ENCODE measurements around the gene PSEN1. TPM values are rescaled to one million over a fixed set of nuclear protein-coding genes. Genes with fewer than 3 reads are reported as not detected.

PSEN1 gene
- total RNA-seq, 1 experiment from 2014 or later, result 49.9 TPM

DNA sequence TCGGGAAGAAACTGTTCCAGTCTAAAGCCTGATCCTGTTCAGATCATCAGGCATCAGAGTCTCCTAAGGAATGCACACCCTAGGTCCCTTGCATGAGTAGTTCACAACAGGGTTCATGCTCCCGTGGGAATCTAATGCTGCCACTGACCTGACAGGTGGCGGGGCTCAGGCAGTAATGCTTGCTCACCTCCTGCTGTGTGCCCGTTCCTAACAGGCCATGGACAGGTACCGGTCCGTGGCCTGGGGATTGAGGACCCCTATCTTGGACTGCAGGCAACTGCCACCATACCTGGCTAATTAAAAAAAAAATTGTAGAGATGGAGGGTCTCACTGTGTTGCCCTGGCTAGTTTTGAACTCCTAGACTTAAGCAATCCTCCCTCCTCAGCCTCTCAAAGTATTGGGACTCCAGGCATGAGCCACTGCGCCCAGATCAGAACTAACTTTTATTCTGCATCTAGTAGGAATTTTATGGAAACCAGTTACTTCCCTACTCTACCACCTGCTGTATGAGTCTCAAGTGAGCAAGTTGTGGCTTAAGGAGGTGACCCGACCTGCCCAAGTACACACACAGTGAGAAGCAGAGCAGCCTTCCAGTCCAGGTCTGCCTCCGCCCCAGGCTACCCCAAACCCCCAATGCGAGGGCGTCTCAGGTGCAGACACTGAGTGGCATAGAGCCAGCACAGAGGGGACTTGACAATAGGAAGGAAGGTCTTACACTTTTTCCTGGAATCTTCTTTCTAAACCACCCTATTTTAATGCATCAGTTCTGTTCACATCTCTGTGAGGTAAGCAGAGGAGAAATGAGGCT is 98.5 kb downstream of the PSEN1 start:
- Histone ChIP-seq H2BK12ac (ENCODE audit: insufficient read length, low read depth, low read length) (no peak overlapping the region), H2BK120ac (ENCODE audit: low read depth, low read length, poor library complexity, severe bottlenecking) (no peak overlapping the region), H3K9ac (ENCODE audit: extremely low read depth, insufficient read length, low read length) (no peak overlapping the region), H3K79me2 (ENCODE audit: insufficient read depth, low read length) (no peaks in the 10 kb centered on the region), H3K9me3 (ENCODE audit: control insufficient read depth, low read depth, low read length) (no peaks in the 10 kb centered on the region), H4K5ac (ENCODE audit: insufficient read length, low read depth, low read length) (no peak overlapping the region), H3K27ac (ENCODE audit: insufficient read length, low read depth, low read length) (no peak overlapping the region), H2BK20ac (ENCODE audit: low read depth, low read length, poor library complexity, severe bottlenecking) (no peak overlapping the region), H4K8ac (replicated peaks; ENCODE audit: insufficient read length, low read depth, low read length) (no peak overlapping the region), H2AK5ac (ENCODE audit: insufficient read length, low read length) (no peak overlapping the region), H3K27me3 (ENCODE audit: insufficient read depth, low read length) (peaks cover 19% of the 10 kb centered on the region), H3K4me2 (ENCODE audit: insufficient read depth, insufficient read length, low read length) (peak overlapping the region; percentile 50), H3K56ac (ENCODE audit: insufficient read length, low read depth, low read length) (no peak overlapping the region), H3K23ac (ENCODE audit: insufficient read length, low read depth, low read length) (no peak overlapping the region), H4K91ac (ENCODE audit: insufficient read length, low read depth, low read length) (no peak overlapping the region), H3K14ac (ENCODE audit: insufficient read depth, low read length) (no peak overlapping the region), H3K4ac (ENCODE audit: low read depth, low read length) (no peak overlapping the region), H2AFZ (ENCODE audit: low read length) (no peak overlapping the region), H3K4me1 (ENCODE audit: insufficient read depth, low read length) (peaks cover 7% of the 10 kb centered on the region; the same call in 1 of the 2 replicates), H3K79me1 (ENCODE audit: insufficient read depth, low read depth, low read length, poor library complexity, severe bottlenecking) (no peaks in the 10 kb centered on the region), H3T11ph (ENCODE audit: low read length) (no peak overlapping the region), H3K18ac (ENCODE audit: insufficient read length, low read depth, low read length) (no peak overlapping the region), H3K23me2 (ENCODE audit: insufficient read length, low read depth, low read length, poor library complexity, severe bottlenecking) (peaks cover 16% of the 10 kb centered on the region), H2BK15ac (ENCODE audit: low read depth, low read length) (no peak overlapping the region), H2BK5ac (ENCODE audit: insufficient read length, low read length) (no peak overlapping the region), H4K20me1 (ENCODE audit: control insufficient read depth, insufficient read depth, insufficient read length) (no peaks in the 10 kb centered on the region)
- Mint-ChIP-seq H3K27ac (peak overlapping the region; percentile 26 to 79 (median 29); a peak in 4 of 7 replicates), H3K4me3 (peak overlapping the region in 1 of 2 experiments; percentile 85; a peak in 3 of 5 replicates), H3K36me3 (ENCODE audit: insufficient read depth in 1 of 3, low read depth in 3 of 3) (no peaks in the 10 kb centered on the region), H3K27me3 (ENCODE audit: low read depth) (peaks cover 53% of the 10 kb centered on the region), H3K4me1 (peaks cover 60 to 67% of the 10 kb centered on the region in 2 experiments), H3K9me3 (no peaks in the 10 kb centered on the region; a peak in 1 of 5 replicates)
- TF ChIP-seq, protein P1, sequence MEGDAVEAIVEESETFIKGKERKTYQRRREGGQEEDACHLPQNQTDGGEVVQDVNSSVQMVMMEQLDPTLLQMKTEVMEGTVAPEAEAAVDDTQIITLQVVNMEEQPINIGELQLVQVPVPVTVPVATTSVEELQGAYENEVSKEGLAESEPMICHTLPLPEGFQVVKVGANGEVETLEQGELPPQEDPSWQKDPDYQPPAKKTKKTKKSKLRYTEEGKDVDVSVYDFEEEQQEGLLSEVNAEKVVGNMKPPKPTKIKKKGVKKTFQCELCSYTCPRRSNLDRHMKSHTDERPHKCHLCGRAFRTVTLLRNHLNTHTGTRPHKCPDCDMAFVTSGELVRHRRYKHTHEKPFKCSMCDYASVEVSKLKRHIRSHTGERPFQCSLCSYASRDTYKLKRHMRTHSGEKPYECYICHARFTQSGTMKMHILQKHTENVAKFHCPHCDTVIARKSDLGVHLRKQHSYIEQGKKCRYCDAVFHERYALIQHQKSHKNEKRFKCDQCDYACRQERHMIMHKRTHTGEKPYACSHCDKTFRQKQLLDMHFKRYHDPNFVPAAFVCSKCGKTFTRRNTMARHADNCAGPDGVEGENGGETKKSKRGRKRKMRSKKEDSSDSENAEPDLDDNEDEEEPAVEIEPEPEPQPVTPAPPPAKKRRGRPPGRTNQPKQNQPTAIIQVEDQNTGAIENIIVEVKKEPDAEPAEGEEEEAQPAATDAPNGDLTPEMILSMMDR (conservative IDR thresholded peaks at IDR 0.05), result no peak
- no peak for DNase-seq
- no CpG with 5 or more reads among the region's 11 CpGs for WGBS (ENCODE audit: extremely low coverage, insufficient read length, low lambda C conversion rate)
